ENCODE measurements around the gene HS3ST1. TPM values are rescaled to one million over a fixed set of nuclear protein-coding genes. Genes with fewer than 3 reads are reported as not detected.
A peak's percentile ranks its signal among the peaks of the same experiment; 100 is the strongest.

Gene HS3ST1
- total RNA-seq, 2 experiments from 2014 or later, result not detected

GRCh38 chr4:11441194-11441556 lies 12.5 kb upstream of the HS3ST1 start:
- CTCF ChIA-PET, result no interaction called here
- no peaks in the 10 kb centered on the region for H3K36me3 ChIP-seq (ENCODE audit: insufficient read depth, low read length)
- no peaks in the 10 kb centered on the region for H3K4me1 ChIP-seq (ENCODE audit: insufficient read depth, low read length)
- H3K27ac ChIP-seq (ENCODE audit: low read depth in 1 of 2, low read length in 2 of 2), result no peak overlapping the region
- ATAC-seq (ENCODE audit: poor library complexity) (no peak), DNase-seq (no peak)
- POLR2A ChIA-PET, result no interaction called here
- H3K4me3 ChIP-seq (ENCODE audit: low read length), result no peak overlapping the region
- intact Hi-C loops (cut with DNase I, micrococcal nuclease), result no loop called here
- Mint-ChIP-seq H3K27me3 (no peaks in the 10 kb centered on the region), H3K4me3 (no peak overlapping the region), H3K36me3 (ENCODE audit: low read depth) (no peaks in the 10 kb centered on the region), H3K4me1 (ENCODE audit: low read depth) (no peaks in the 10 kb centered on the region), H3K27ac (no peak overlapping the region), H3K9me3 (no peaks in the 10 kb centered on the region)
- no peaks in the 10 kb centered on the region for H3K9me3 ChIP-seq (ENCODE audit: control insufficient read depth in 1 of 2, insufficient read depth in 1 of 2, low read length in 2 of 2)
- TF ChIP-seq CTCF (IDR thresholded peaks at IDR 0.05), result no peak
- no peaks in the 10 kb centered on the region for H3K27me3 ChIP-seq (ENCODE audit: control insufficient read depth in 1 of 2, insufficient read depth in 2 of 2, low read length in 2 of 2)

GRCh38 chr4:11440481-11441193 lies 11.9 kb upstream of the HS3ST1 start:
- TF ChIP-seq CTCF (IDR thresholded peaks at IDR 0.05), result no peak
- no peaks in the 10 kb centered on the region for H3K27me3 Mint-ChIP-seq
- H3K4me1 ChIP-seq (ENCODE audit: insufficient read depth, low read length), result no peaks in the 10 kb centered on the region
- no peaks in the 10 kb centered on the region for H3K4me1 Mint-ChIP-seq (ENCODE audit: low read depth)
- DNase-seq (no peak), ATAC-seq (ENCODE audit: poor library complexity) (no peak)
- intact Hi-C loops (cut with DNase I, micrococcal nuclease), result no loop called here
- CTCF ChIA-PET, result no interaction called here
- H3K4me3 Mint-ChIP-seq, result no peak overlapping the region
- no peak overlapping the region for H3K4me3 ChIP-seq (ENCODE audit: low read length)
- H3K9me3 ChIP-seq (ENCODE audit: control insufficient read depth in 1 of 2, insufficient read depth in 1 of 2, low read length in 2 of 2), result no peaks in the 10 kb centered on the region
- H3K9me3 Mint-ChIP-seq, result no peaks in the 10 kb centered on the region
- no peak overlapping the region for H3K27ac Mint-ChIP-seq
- H3K36me3 Mint-ChIP-seq (ENCODE audit: low read depth), result no peaks in the 10 kb centered on the region
- POLR2A ChIA-PET, result no interaction called here
- H3K36me3 ChIP-seq (ENCODE audit: insufficient read depth, low read length), result no peaks in the 10 kb centered on the region
- H3K27me3 ChIP-seq (ENCODE audit: control insufficient read depth in 1 of 2, insufficient read depth in 2 of 2, low read length in 2 of 2), result no peaks in the 10 kb centered on the region
- no peak overlapping the region for H3K27ac ChIP-seq (ENCODE audit: low read depth in 1 of 2, low read length in 2 of 2)

- H3K9me3 Mint-ChIP-seq, result no peaks in the 10 kb centered on the region
- DNase-seq (peak in 1 of 14 experiments; percentile 13), ATAC-seq (ENCODE audit: poor library complexity) (no peak)
- Histone ChIP-seq H3K4me3 (ENCODE audit: low read length) (no peak overlapping the region), H3K36me3 (ENCODE audit: insufficient read depth, low read length) (no peaks in the 10 kb centered on the region), H3K9me3 (ENCODE audit: control insufficient read depth in 1 of 2, insufficient read depth in 1 of 2, low read length in 2 of 2) (no peaks in the 10 kb centered on the region), H3K27me3 (ENCODE audit: control insufficient read depth in 1 of 2, insufficient read depth in 2 of 2, low read length in 2 of 2) (no peaks in the 10 kb centered on the region), H3K27ac (ENCODE audit: low read depth in 1 of 2, low read length in 2 of 2) (no peak overlapping the region), H3K4me1 (ENCODE audit: insufficient read depth, low read length) (no peaks in the 10 kb centered on the region)
- CTCF ChIA-PET, result no interaction called here
- no peaks in the 10 kb centered on the region for H3K4me1 Mint-ChIP-seq (ENCODE audit: low read depth)
- H3K27me3 Mint-ChIP-seq, result no peaks in the 10 kb centered on the region
- POLR2A ChIA-PET, result no interaction called here
- no peak for TF ChIP-seq CTCF (IDR thresholded peaks at IDR 0.05)
- H3K4me3 Mint-ChIP-seq, result no peak overlapping the region
- no peaks in the 10 kb centered on the region for H3K36me3 Mint-ChIP-seq (ENCODE audit: low read depth)
- intact Hi-C loops (cut with DNase I, micrococcal nuclease), result no loop called here
- H3K27ac Mint-ChIP-seq, result no peak overlapping the region
Observed at GRCh38 chr4:11439836-11440235, 11.1 kb upstream of the HS3ST1 start.
